CD4-positive, alpha-beta T cell (primary cell): ENCODE results near the gene LEF1. TPM values are rescaled to one million over a fixed set of nuclear protein-coding genes. Genes with fewer than 3 reads are reported as not detected.

Source experiments
- ATAC-seq: fragments of 200-7000 bp; cut with Tn5 transposase; one replicate; pipeline ENCODE4 v1.10.0; 2022; ENCODE audit warnings: mild to moderate bottlenecking; ENCODE audit not compliant: poor library complexity
- CTCF ChIA-PET: fragments of 350-600 bp; sonication (Branson Sonifier 250); formaldehyde crosslinking; loops from one replicate; lab custom pipeline; 2021; ENCODE audit warnings: antibody characterized with exemption, inconsistent platforms; lab: Charles Lee
- POLR2A ChIA-PET: fragments of 350-600 bp; sonication (Branson Sonifier 250); formaldehyde crosslinking; loops from one replicate; lab custom pipeline; 2021; ENCODE audit warnings: antibody characterized with exemption, inconsistent platforms; lab: Charles Lee
- DNase-seq, 14 experiments: peaks; one replicate each; pipeline ENCODE4 v3.0.0-alpha.2; 2013 to 2020; ENCODE audit warnings: mixed read lengths in 2 of 14
- H3K27ac ChIP-seq, 2 donors: one replicate each; pipeline versions ENCODE4 v1.5.1 to v1.7.0; 2013; ENCODE audit warnings: low read length in 2 of 2, low read depth in 1 of 2, mild to moderate bottlenecking in 1 of 2
- H3K27me3 ChIP-seq, 2 experiments: 1 replicate in 1 of 2; 2 replicates in 1 of 2; pipeline versions ENCODE4 v1.6.1 to v1.7.0; 2013; ENCODE audit warnings: low read length in 2 of 2, control low read depth in 1 of 2, mild to moderate bottlenecking in 1 of 2, moderate library complexity in 1 of 2; ENCODE audit not compliant: insufficient read depth in 2 of 2, control insufficient read depth in 1 of 2
- H3K36me3 ChIP-seq: one replicate; pipeline ENCODE4 v1.6.1; 2013; ENCODE audit warnings: low read length, control low read depth; ENCODE audit not compliant: insufficient read depth
- H3K4me1 ChIP-seq: one replicate; pipeline ENCODE4 v1.6.1; 2013; ENCODE audit warnings: low read length, control low read depth; ENCODE audit not compliant: insufficient read depth
- H3K4me3 ChIP-seq: one replicate; pipeline ENCODE4 v1.5.1; 2013; ENCODE audit warnings: mild to moderate bottlenecking, low read length, moderate library complexity
- H3K9me3 ChIP-seq, 2 experiments: 1 replicate in 1 of 2; 2 replicates in 1 of 2; pipeline versions ENCODE4 v1.6.1 to v1.7.0; 2013; ENCODE audit warnings: low read length in 2 of 2, mild to moderate bottlenecking in 2 of 2, control low read depth in 1 of 2, moderate library complexity in 1 of 2; ENCODE audit not compliant: control insufficient read depth in 1 of 2, insufficient read depth in 1 of 2
- H3K27ac Mint-ChIP-seq: one replicate; pipeline ENCODE4 v1.8.0; 2020; ENCODE audit warnings: mixed read lengths
- H3K27me3 Mint-ChIP-seq: one replicate; pipeline ENCODE4 v1.8.0; 2021; ENCODE audit warnings: mixed read lengths
- H3K36me3 Mint-ChIP-seq: one replicate; pipeline ENCODE4 v1.8.0; 2021; ENCODE audit warnings: low read depth, mixed read lengths
- H3K4me1 Mint-ChIP-seq: one replicate; pipeline ENCODE4 v1.8.0; 2021; ENCODE audit warnings: low read depth, mixed read lengths
- H3K4me3 Mint-ChIP-seq: one replicate; pipeline ENCODE4 v1.8.0; 2020; ENCODE audit warnings: mild to moderate bottlenecking, mixed read lengths
- H3K9me3 Mint-ChIP-seq: one replicate; pipeline ENCODE4 v1.8.0; 2020; ENCODE audit warnings: mixed read lengths
- intact Hi-C, 2 experiments: fragments of 100-400 bp; cut with DNase I in 1 of 2; cut with micrococcal nuclease in 1 of 2; formaldehyde crosslinking; loops; one replicate each; pipeline versions ENCODE4 v1.15.1 to v1.9.0; 2023 to 2025; cut with DNase I, micrococcal nuclease
- total RNA-seq, 174 experiments: library from RNA in 2 of 174; stranded (reverse) in 2 of 174; gene quantifications; one replicate each; pipeline ENCODE4 v1.2.3 and lab custom pipeline; 2021 to 2026
- TF ChIP-seq, protein P1 (sequence below): fragments of 200-600 bp; IDR thresholded peaks from one replicate; pipeline ENCODE4 v1.8.0; 2022; ENCODE audit warnings: antibody characterized with exemption, mild to moderate bottlenecking

The LEF1 gene
- total RNA-seq, 2 experiments from 2014 or later, result 409 to 438 TPM

DNA sequence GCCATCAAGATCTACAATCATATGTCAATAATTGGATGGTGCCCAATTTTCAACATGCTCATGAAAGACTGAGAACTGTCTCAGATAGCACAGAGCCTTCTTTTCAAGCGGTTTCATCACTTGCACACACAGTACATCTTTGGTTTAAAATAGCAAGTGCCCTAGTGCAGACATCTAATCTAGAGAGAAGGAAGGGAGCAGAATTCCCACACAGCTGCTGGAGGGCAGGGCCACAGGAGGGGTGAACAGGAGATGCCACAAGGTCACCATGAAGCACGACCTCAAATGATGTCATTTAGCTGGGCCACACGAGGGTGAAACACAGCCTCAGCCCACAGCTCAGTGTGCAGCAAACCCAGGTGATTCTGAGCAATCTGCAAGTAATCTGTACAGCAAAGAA lies 24.3 kb downstream of the LEF1 start:
- peak; percentile 13 for ATAC-seq
- POLR2A ChIA-PET, result interaction anchor here (0.6 to 14.9 kb wide), 11 partner anchors 7 to 109 kb away, joined by 3 to 229 read pairs (median 3); partner anchors contain the start of gene LEF1
- Mint-ChIP-seq H3K4me1 (peaks cover 94% of the 10 kb centered on the region), H3K27ac (peak overlapping the region; percentile 98), H3K9me3 (no peaks in the 10 kb centered on the region), H3K27me3 (no peaks in the 10 kb centered on the region), H3K36me3 (peaks cover 93% of the 10 kb centered on the region), H3K4me3 (peak overlapping the region; percentile 80)
- peaks cover 52% of the 10 kb centered on the region for H3K4me1 ChIP-seq
- DNase-seq, result peak in 4 of 14 experiments; percentile 38 to 54 (median 46)
- CTCF ChIA-PET, result interaction anchor here (0.6 to 2.2 kb wide), 7 partner anchors 10 to 425 kb away, joined by 3 to 8 read pairs (median 4); partner anchors contain the start of genes LEF1 and PAPSS1
- no peaks in the 10 kb centered on the region for H3K9me3 ChIP-seq
- intact Hi-C loops, result loop anchor here in 1 of 2 experiments (1.0 to 2.0 kb wide), 2 partner anchors 9 to 20 kb away; no protein-coding TSS in a partner anchor
- peak overlapping the region; percentile 10 to 61 for H3K27ac ChIP-seq
- TF ChIP-seq, protein P1, sequence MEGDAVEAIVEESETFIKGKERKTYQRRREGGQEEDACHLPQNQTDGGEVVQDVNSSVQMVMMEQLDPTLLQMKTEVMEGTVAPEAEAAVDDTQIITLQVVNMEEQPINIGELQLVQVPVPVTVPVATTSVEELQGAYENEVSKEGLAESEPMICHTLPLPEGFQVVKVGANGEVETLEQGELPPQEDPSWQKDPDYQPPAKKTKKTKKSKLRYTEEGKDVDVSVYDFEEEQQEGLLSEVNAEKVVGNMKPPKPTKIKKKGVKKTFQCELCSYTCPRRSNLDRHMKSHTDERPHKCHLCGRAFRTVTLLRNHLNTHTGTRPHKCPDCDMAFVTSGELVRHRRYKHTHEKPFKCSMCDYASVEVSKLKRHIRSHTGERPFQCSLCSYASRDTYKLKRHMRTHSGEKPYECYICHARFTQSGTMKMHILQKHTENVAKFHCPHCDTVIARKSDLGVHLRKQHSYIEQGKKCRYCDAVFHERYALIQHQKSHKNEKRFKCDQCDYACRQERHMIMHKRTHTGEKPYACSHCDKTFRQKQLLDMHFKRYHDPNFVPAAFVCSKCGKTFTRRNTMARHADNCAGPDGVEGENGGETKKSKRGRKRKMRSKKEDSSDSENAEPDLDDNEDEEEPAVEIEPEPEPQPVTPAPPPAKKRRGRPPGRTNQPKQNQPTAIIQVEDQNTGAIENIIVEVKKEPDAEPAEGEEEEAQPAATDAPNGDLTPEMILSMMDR, result no peak
- H3K36me3 ChIP-seq, result peaks cover 36% of the 10 kb centered on the region
- H3K27me3 ChIP-seq, result no peaks in the 10 kb centered on the region
- H3K4me3 ChIP-seq, result peak overlapping the region; percentile 14

DNA sequence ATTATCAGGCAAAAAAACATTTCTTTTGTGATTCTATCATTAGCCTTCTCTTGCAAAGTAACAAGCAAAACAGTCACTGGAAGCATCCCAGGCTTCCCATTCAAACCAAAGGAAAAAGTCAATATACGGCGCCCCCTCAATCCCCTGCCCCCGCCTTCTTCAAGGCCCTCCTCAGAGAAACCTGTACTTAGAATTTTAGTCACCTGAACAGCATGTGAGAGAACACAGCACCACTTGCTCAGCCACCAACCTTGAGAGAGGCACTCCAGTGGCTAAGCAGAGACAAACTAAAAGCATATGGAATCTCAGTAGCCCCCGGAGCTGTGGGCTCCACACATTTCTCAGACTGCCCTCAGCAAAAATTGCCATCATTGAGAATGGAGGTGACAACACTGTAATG lies 25.2 kb downstream of the LEF1 start:
- TF ChIP-seq, protein P1, result no peak
- H3K36me3 ChIP-seq, result peaks cover 37% of the 10 kb centered on the region
- Mint-ChIP-seq H3K27ac (peak overlapping the region; percentile 98), H3K4me1 (peaks cover 99% of the 10 kb centered on the region), H3K36me3 (peaks cover 97% of the 10 kb centered on the region), H3K4me3 (peak overlapping the region; percentile 80), H3K9me3 (no peaks in the 10 kb centered on the region), H3K27me3 (no peaks in the 10 kb centered on the region)
- POLR2A ChIA-PET, result interaction anchor here (0.9 to 14.9 kb wide), 7 partner anchors 8 to 108 kb away, joined by 3 to 229 read pairs (median 4); partner anchors contain the start of gene LEF1
- H3K9me3 ChIP-seq, result no peaks in the 10 kb centered on the region
- H3K27ac ChIP-seq, result peak overlapping the region in 1 of 2 donors; percentile 61
- intact Hi-C loops, result no loop called here
- peaks cover 57% of the 10 kb centered on the region for H3K4me1 ChIP-seq
- ATAC-seq (no peak), DNase-seq (no peak)
- peak overlapping the region; percentile 0 for H3K4me3 ChIP-seq
- CTCF ChIA-PET, result interaction anchor here (1.5 to 2.2 kb wide), 2 partner anchors 8 to 113 kb away, joined by 5 to 8 read pairs; no protein-coding TSS in a partner anchor
- no peaks in the 10 kb centered on the region for H3K27me3 ChIP-seq

DNA sequence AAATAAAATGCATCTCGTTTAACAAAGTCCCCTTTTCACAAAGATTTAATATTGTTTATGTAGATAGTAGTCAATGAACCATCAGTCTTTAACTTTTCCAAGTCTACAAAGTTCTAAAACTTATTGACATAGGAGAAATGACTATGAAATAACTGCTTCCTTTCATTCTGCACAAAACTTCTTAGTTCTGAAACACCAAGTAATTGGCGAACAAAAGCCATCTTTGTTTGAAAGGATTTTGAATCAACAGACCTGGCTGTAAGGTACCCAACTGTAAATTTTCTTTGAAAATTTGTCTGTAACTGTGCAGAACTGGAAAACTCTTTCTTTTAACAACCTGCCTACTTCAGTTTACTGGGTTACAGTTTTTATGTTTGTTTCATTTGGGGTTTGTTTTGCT lies 25.9 kb downstream of the LEF1 start:
- Mint-ChIP-seq H3K9me3 (no peaks in the 10 kb centered on the region), H3K4me1 (peaks cover 99% of the 10 kb centered on the region), H3K27ac (peak overlapping the region; percentile 98), H3K4me3 (peak overlapping the region; percentile 80), H3K36me3 (peaks cover 97% of the 10 kb centered on the region), H3K27me3 (no peaks in the 10 kb centered on the region)
- TF ChIP-seq, protein P1, result no peak
- H3K36me3 ChIP-seq, result peaks cover 40% of the 10 kb centered on the region
- H3K9me3 ChIP-seq, result no peaks in the 10 kb centered on the region
- intact Hi-C loops, result no loop called here
- peak overlapping the region; percentile 5 for H3K4me3 ChIP-seq
- H3K27me3 ChIP-seq, result no peaks in the 10 kb centered on the region
- CTCF ChIA-PET, result interaction anchor here (1.5 kb wide), 1 partner anchor 9 kb away, joined by 5 read pairs; no protein-coding TSS in a partner anchor
- peak overlapping the region in 1 of 2 donors; percentile 61 for H3K27ac ChIP-seq
- no peak for ATAC-seq
- POLR2A ChIA-PET, result interaction anchor here (1.4 to 14.9 kb wide), 7 partner anchors 9 to 62 kb away, joined by 4 to 229 read pairs (median 8); partner anchors contain the start of gene LEF1
- H3K4me1 ChIP-seq, result peaks cover 53% of the 10 kb centered on the region
- DNase-seq, result no peak
